HEK293T (cell line): ENCODE measurements around the gene ADGRL3.

Experiments used
- CTCF ChIA-PET: fragments of 350-600 bp; formaldehyde crosslinking; extraction: SDS; loops from one replicate; lab custom pipeline; 2021; ENCODE audit warnings: antibody characterized with exemption, inconsistent platforms; lab: Yijun Ruan, JAX
- POLR2A ChIA-PET: fragments of 350-600 bp; formaldehyde crosslinking; extraction: SDS; loops from one replicate; lab custom pipeline; 2020; ENCODE audit warnings: antibody characterized with exemption, inconsistent platforms; lab: Yijun Ruan, JAX
- DNase-seq: peaks from one replicate; pipeline ENCODE4 v3.0.0; 2012; ENCODE audit warnings: mixed read lengths; ENCODE audit errors: extremely low spot score
- ARNT ChIP-seq: fragments of 450-650 bp; IDR thresholded peaks from 2 replicates; pipeline ENCODE4 v1.6.1; 2017; ENCODE audit warnings: mild to moderate bottlenecking
- BHLHE40 ChIP-seq: fragments of 450-650 bp; IDR thresholded peaks from 2 replicates; pipeline ENCODE4 v1.6.1; 2016; ENCODE audit warnings: mild to moderate bottlenecking, moderate library complexity, borderline replicate concordance
- CTBP1 ChIP-seq: fragments of 450-650 bp; IDR thresholded peaks from 2 replicates; pipeline ENCODE4 v1.6.1; 2016; ENCODE audit warnings: borderline replicate concordance
- ELF4 ChIP-seq: fragments of 450-650 bp; IDR thresholded peaks from 2 replicates; pipeline ENCODE4 v1.6.1; 2017; ENCODE audit warnings: antibody characterized with exemption
- FOXA1 ChIP-seq: fragments of 450-650 bp; IDR thresholded peaks from 2 replicates; pipeline ENCODE4 v1.6.1; 2016; ENCODE audit warnings: mild to moderate bottlenecking
- FOXK2 ChIP-seq: fragments of 450-650 bp; IDR thresholded peaks from 2 replicates; pipeline ENCODE4 v1.6.1; 2016; ENCODE audit warnings: mild to moderate bottlenecking
- FOXM1 ChIP-seq: fragments of 450-650 bp; IDR thresholded peaks from 2 replicates; pipeline ENCODE4 v1.6.1; 2017; ENCODE audit warnings: mild to moderate bottlenecking, borderline replicate concordance
- HDGF ChIP-seq: fragments of 450-650 bp; IDR thresholded peaks from 2 replicates; pipeline ENCODE4 v1.6.1; 2017; ENCODE audit warnings: antibody characterized with exemption, borderline replicate concordance
- L3MBTL2 ChIP-seq: fragments of 450-650 bp; conservative IDR thresholded peaks from 2 replicates; pipeline ENCODE4 v1.6.1; 2016; ENCODE audit warnings: mild to moderate bottlenecking
- LEF1 ChIP-seq: fragments of 450-650 bp; IDR thresholded peaks from 2 replicates; pipeline ENCODE4 v1.6.1; 2017; ENCODE audit warnings: mild to moderate bottlenecking, borderline replicate concordance
- NFRKB ChIP-seq: fragments of 450-650 bp; IDR thresholded peaks from 2 replicates; pipeline ENCODE4 v1.6.1; 2016; ENCODE audit warnings: mild to moderate bottlenecking, moderate library complexity
- SP1 ChIP-seq: fragments of 450-650 bp; IDR thresholded peaks from 2 replicates; pipeline ENCODE4 v1.6.1; 2017
- SUZ12 ChIP-seq: fragments of 450-650 bp; IDR thresholded peaks from 2 replicates; pipeline ENCODE4 v1.6.1; 2016; ENCODE audit warnings: mild to moderate bottlenecking
- TARDBP ChIP-seq: fragments of 450-650 bp; IDR thresholded peaks from 2 replicates; pipeline ENCODE4 v1.6.1; 2016
- ZNF384 ChIP-seq: fragments of 450-650 bp; IDR thresholded peaks from 2 replicates; pipeline ENCODE4 v1.6.1; 2016
- TF ChIP-seq, protein P1 (sequence below): fragments of 450-650 bp; IDR thresholded peaks from 2 replicates; pipeline ENCODE4 v1.6.1; 2016

ADGRL3 gene

DNA sequence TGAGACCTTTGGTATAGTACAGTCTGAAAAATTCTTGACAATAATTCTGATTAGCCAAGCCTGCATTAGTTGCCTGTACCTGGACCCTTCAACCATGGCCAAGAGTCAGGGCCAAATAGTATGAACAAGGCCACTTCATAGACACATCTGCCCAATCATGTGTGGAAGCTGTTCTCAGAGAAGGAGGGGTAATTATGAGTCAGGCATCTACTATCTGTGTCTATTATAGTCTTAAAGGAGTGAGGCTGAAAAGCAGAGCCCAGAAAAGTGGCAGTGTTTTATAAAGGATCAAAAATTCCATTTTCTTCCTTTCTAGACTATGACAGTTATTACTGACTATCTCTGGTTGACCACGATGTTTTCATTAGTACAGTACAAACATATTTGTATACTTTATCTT lies 5.0 kb upstream of the ADGRL3 start:
- ChIA-PET POLR2A (no interaction called here), CTCF (no interaction called here)
- TF ChIP-seq SP1: no peak
- TF ChIP-seq NFRKB: no peak
- TF ChIP-seq LEF1: no peak
- TF ChIP-seq ZNF384: no peak
- TF ChIP-seq FOXA1: no peak
- no peak for TF ChIP-seq ELF4
- TF ChIP-seq FOXK2: no peak
- TF ChIP-seq HDGF: no peak
- TF ChIP-seq BHLHE40: no peak
- no peak for TF ChIP-seq SUZ12
- DNase-seq: no peak

DNA sequence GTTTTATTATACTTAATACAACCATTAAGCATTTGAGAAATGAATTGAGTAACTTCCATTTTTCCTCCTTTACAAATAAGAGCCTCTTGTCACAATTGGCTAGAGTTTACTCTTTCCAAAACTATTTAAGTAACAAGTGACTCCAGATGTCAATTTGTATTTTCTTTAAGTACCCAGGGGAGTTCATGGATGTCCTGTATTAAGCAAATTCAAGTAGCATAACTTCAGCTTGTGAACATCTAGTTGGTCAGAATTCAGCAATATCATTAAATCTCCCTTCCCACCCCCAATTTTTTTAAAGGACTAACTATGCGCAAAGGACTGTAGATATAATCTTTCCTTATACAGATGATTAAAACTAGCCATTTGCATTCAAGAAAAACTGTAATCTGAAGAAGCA lies 1.4 kb upstream of the ADGRL3 start:
- ChIA-PET CTCF (no interaction called here), POLR2A (no interaction called here)
- TF ChIP-seq HDGF (no peak), FOXA1 (no peak), SUZ12 (no peak), FOXK2 (no peak), TARDBP (no peak), ZNF384 (no peak), ELF4 (no peak), SP1 (no peak), LEF1 (no peak), FOXM1 (no peak), L3MBTL2 (no peak), CTBP1 (no peak)
- no peak for DNase-seq

DNA sequence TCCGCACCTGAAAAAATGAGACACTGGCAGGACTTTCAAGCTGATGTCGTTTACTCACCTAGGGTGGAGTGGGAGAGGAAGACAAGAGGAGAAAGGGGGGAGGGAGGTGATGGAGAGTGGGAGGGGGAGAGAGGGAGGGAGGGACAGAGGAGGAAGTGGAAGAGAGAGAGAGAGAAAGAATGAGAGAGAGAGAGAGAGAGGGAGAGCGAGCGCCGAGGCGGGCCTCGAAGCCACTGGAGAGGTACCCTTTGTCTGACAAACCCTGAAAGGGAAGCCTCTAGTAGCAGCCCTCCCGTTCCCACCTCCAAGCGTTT lies 296 bp upstream of the ADGRL3 start:
- no peak for DNase-seq
- TF ChIP-seq L3MBTL2 (0 out of 2 replicates have a peak, but pooled peaks have one; percentile 7), CTBP1 (no peak)
- ChIA-PET POLR2A (interaction anchor here (0.6 to 1.4 kb wide), 9 partner anchors 11 to 206 kb away, joined by 3 to 5 read pairs (median 3); no protein-coding TSS in a partner anchor), CTCF (no interaction called here)

DNA sequence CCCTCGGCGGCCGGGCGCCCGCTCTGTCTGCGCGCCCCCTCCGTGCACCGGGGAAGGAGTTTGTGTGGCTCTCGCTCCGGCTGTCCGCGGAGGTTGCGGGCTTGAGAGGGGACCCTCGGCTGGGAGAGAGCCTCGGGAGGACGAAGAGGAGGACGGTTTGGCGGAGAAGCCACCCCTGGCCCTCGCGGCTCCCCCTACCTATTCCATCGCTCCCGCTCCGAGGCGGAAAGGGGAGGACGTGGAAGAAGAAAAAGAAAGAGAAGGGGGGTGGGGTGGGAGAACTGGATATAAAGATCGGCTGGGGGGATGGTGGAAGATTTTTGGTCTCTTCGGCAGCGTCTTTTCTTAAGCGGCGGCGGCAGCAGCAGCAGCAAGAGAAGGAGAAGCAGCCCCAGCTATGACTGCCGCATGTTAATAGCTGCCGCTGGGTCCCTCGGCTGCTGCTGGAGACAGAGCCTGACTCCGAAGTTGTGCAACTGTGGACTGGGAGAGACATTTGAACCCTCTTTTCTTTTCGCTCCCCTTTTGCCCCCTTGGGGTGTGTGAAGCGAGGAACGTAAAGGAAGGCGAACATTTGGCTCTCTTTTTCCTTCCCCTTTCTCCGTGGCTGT lies 895 bp downstream of the ADGRL3 start:
- CTCF ChIA-PET: no interaction called here
- TF ChIP-seq FOXA1: no peak
- TF ChIP-seq ARNT: no peak
- TF ChIP-seq TARDBP: no peak
- TF ChIP-seq LEF1: no peak
- TF ChIP-seq FOXK2: no peak
- no peak for TF ChIP-seq CTBP1
- no peak for TF ChIP-seq HDGF
- TF ChIP-seq BHLHE40: no peak
- TF ChIP-seq NFRKB: no peak
- POLR2A ChIA-PET: interaction anchor here (1.2 to 1.4 kb wide), 3 partner anchors 9 to 201 kb away, joined by 3 read pairs; no protein-coding TSS in a partner anchor
- peak; percentile 42 for DNase-seq

DNA sequence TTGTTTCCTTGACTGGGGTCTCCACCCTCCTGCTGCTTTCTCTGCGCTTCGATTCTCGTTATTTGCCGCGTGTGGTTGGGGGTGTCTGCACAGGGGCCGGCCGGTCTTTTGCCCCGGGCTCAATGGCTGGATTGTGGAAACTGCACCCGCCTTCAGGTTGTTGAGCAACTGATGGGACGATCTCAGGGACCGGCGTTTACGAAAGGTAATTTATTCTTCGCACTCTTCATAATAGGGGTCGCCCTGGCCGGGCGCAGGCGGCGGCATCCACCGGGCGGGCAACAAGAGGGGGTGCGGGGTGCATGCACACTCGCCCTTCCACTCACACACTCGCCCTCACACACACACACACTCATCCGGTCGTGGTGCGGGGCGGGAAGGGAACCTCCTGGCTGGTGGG lies 1.4 kb downstream of the ADGRL3 start:
- no peak for TF ChIP-seq LEF1
- TF ChIP-seq BHLHE40: no peak
- TF ChIP-seq ZNF384: no peak
- no peak for TF ChIP-seq FOXA1
- TF ChIP-seq L3MBTL2: peak; percentile 30; the same call in 1 of the 2 replicates
- POLR2A ChIA-PET: no interaction called here
- DNase-seq: peak; percentile 16
- CTCF ChIA-PET: no interaction called here

DNA sequence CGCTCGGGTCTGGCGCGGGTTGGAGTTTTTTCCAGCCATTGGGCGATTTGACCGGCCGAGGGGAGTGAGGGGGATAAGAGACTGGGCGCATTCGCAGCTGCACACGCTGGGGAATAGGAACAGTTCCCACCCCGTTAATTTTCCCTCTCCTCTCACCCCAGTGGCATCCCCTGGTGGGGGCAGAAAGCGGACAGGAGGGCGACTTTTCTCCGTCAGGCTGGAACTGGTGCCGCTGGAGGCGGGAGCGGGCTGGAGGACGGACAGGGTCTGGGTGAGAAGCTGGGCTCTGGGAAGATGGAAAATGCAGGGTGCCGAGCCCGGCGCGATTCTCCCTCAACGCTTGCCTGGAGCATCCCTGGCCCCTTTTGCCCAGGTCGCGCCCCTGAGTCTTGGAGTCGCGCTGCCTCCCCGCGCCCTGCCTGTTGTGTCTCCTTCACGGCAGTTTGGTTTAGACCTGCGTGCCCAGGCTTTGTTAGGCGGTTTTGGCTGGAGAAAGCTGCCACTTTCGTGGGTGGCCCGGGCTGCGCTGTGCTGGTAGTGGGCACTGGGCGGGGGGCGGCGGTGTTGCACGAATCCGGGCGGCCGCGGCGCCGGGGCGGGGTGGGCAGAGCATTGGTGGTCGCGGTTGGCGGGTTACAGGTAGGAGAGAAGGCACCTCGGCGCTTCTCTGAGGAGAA lies 2.0 kb downstream of the ADGRL3 start:
- peak; percentile 22 for DNase-seq
- CTCF ChIA-PET: interaction anchor here (0.6 kb wide), 1 partner anchor 84 kb away, joined by 3 read pairs; no protein-coding TSS in a partner anchor
- POLR2A ChIA-PET: interaction anchor here (0.7 to 1.2 kb wide), 2 partner anchors 9 to 338 kb away, joined by 3 to 4 read pairs; no protein-coding TSS in a partner anchor
- TF ChIP-seq L3MBTL2 (no peak), ZNF384 (no peak)

DNA sequence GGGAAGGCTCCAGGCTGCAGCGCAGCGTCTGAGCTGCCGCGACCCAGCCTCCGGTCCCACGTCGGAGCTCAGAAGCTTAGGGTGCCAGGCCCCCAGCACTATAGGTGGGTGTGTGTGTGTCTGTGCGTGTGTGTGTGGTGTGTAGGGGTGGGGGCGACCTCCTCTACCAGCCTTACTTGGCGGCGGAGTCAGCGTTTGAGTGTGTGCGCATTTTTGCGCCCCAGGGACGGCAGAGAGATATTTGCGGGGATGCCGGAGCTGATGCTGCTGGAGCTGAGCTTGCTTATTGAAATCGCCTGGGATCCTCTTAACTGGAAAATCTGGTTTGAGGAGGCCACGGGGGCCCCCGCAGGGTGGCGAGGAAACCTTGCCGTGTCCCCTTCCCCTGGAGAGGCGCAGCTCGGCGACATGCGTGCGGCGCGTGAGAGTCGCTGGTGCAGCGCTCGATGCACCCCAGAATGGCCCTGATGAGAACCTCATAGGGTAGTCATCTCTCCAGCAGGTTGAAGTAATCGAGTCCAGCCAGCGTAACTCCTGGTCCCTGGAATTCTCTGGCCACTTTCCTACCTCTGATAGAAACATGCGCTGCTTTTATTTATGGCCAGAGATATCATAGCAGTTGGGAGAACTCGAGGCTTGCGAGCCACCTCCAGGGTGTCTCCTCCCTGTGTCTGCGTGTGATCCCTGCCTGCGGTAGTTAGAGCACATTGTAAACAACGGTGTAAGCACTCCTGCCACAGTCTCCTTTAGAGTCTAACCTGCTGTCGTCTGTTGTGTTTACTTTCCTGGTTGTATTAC lies 2.7 kb downstream of the ADGRL3 start:
- CTCF ChIA-PET: interaction anchor here (0.6 kb wide), 1 partner anchor 85 kb away, joined by 3 read pairs; no protein-coding TSS in a partner anchor
- DNase-seq: peak; percentile 51
- 0 out of 2 replicates have a peak, but pooled peaks have one; percentile 25 for TF ChIP-seq L3MBTL2
- no peak for TF ChIP-seq HDGF
- no peak for TF ChIP-seq FOXA1
- TF ChIP-seq FOXM1: no peak
- TF ChIP-seq, protein P1, sequence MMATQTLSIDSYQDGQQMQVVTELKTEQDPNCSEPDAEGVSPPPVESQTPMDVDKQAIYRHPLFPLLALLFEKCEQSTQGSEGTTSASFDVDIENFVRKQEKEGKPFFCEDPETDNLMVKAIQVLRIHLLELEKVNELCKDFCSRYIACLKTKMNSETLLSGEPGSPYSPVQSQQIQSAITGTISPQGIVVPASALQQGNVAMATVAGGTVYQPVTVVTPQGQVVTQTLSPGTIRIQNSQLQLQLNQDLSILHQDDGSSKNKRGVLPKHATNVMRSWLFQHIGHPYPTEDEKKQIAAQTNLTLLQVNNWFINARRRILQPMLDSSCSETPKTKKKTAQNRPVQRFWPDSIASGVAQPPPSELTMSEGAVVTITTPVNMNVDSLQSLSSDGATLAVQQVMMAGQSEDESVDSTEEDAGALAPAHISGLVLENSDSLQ: no peak
- TF ChIP-seq FOXK2: no peak
- TF ChIP-seq SP1: no peak
- no peak for TF ChIP-seq SUZ12
- POLR2A ChIA-PET: interaction anchor here (0.7 to 1.2 kb wide), 2 partner anchors 9 to 339 kb away, joined by 3 to 4 read pairs; no protein-coding TSS in a partner anchor
